ENCODE results near the gene NSG1.

Gene NSG1

DNA sequence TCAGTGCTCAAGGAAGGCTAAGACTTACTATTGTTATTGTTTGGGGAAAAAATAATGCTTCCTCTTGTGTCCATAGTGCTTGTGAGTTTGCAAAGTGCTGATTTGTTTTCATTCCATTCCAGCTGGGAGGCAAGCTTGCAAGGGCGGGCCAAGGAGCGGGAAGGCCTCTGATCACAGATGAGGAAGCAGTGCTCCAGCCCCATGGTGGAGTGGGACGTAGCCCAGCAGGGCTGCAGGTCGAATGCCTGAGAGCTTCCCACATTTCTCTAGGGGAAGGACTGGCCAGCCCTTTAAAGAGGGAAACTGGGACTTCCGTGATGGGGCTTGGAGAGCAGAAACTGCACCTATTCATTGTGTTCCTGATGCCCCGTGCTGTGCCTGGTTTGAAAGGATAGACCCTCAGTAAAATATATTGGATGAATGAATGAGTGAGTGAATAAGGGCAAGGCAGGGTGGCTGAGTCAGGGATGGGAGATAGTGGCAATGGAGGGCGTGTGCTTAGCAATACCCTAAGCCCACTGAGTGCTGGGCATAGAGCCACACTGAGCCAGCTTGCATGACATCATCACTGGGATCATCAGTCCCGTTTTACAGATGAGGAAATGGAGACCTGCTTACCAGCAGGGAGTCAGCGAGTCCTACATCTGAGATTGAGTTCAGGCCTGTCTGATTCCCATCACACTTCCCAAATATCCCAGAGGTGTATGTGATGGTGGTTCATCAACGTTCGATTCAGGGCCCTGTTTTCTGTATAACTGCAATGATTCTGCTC is 17.9 kb upstream of the NSG1 start:
- no peak for DNase-seq (ENCODE audit: extremely low read depth in 1 of 2, low read depth in 1 of 2)

DNA sequence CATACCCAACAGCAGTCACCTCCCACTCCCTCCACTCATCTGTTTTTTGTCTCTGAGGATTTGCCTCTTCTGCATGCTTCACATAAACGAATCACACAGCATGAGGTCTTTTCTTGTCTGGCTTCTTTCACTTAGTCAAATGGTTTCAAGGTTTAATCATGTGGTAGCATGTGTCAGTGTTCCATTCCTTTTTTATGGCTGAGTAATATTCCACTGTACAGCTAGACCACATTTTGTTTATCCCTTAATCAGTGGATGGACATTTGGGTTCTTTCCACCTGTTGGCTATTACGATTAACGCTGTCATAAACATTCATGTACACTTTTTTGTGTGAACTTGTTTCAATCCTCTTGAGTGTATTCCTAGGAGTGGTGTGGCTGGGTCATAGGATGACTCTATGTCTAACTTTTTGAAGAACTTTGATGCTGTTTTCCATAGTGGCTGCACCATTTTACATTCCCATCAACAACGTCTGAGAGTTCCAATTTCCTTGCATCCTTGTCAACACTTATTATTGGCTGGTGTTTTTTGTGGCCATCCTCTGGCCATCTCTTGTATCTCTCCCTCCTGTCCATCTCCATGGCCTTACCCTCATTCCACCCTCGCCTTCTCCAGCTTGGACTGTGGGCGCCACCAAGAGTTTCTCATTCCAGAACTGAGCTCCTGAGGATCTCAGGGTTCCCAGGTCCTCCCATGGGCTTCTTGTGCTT is 12.4 kb upstream of the NSG1 start:
- no peak for DNase-seq (ENCODE audit: extremely low read depth in 1 of 2, low read depth in 1 of 2)

DNA sequence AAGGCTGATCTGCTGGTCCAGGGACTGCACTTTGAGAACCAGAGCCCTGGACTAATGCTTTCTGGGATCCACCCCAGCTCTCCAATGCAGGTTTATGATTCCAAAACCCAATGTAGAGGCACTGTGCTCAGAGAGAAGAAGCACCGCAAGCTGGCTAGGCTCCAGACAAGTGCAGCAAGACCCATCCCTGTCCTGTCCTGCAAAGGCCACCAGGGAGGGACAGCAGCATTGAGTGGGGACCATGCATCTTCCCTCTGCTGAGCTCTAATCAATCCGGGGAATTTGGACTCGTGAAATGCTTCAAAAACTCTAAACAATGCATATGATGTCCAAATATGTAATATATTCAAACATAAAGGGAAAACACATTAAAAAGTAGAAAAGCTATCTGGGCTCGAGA is 10.8 kb upstream of the NSG1 start:
- no peak for DNase-seq (ENCODE audit: extremely low read depth in 1 of 2, low read depth in 1 of 2)

DNA sequence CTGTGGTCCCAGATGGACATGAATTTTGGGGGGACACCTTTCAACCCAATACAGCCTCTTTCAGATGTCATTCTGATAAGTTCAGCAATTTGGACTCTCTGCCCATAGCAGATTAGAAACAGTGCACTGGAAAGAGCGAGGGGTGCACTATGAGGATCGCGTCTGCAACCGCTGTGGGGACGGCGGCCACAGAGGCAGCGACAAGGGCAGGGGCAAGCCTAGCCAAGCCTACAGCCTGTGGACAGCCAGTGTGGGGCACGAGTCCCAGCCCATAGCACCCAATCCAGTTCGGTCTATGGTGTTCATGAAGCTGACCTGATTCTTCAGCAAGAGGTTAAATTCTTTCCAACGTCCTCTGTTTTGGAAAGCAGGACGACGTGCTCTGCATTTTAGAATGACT is 9.7 kb upstream of the NSG1 start:
- DNase-seq (ENCODE audit: extremely low read depth in 1 of 2, low read depth in 1 of 2): no peak

DNA sequence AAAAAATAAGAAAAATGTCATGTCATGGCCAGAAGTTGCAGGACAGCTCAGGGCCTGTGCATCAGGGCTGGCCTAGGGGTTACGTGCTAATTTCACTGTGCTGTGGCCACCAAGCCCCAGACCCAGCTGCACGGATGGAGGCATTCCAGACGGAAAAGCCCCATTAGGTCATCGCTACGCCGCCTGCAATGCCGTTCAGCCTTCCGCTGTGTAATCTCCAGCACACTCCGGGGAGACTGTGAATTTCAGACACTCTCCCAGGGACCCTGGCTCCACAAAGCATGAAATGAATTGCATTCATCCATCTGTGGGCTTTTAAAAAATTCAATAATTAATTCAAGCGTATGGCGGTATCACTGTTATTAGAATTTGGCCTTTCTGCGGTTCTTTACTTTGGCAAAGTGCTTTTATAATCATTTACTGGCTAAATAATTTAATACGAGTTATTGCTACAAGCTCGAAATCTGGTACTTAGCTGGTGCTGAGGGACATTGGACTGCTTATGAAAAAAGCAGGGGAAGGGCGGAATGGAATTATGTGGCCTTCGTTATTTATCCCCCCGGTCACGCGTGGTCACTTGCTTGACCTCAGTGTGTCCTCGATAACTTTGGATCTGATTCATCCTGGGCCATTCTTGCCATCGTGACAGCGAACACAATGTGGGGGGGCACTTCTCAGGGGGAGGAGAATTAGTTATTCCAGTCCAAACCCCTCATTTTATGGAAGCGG is 9.0 kb upstream of the NSG1 start:
- DNase-seq (ENCODE audit: extremely low read depth in 1 of 2, low read depth in 1 of 2): no peak

DNA sequence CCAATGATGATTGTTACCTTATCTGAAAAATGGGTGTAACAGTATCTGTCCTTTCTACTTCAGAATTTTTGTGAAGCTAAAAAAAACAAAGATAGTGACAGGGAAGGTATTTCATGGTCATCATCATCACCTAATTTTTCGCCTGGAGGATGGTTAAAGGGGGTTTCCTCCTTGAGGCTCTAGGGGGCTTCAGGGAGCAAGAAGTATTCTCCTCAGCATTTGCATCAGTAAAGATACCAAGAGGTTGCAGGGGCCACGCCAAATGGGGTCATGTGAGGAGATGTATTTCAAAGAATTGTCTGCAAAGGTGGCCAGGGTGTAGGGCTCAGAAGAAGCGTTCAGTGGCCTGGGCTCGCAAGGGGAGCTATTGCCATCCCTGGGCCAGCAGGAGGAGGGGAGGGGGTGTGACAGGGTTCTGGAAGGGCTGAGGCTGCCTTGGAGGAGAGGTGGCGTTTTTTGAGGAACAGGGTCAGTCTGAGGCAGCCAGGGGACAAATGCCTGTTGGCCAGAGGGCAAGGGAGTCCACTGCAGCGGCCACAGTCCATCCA is 7.3 kb upstream of the NSG1 start:
- DNase-seq (ENCODE audit: extremely low read depth in 1 of 2, low read depth in 1 of 2): no peak

DNA sequence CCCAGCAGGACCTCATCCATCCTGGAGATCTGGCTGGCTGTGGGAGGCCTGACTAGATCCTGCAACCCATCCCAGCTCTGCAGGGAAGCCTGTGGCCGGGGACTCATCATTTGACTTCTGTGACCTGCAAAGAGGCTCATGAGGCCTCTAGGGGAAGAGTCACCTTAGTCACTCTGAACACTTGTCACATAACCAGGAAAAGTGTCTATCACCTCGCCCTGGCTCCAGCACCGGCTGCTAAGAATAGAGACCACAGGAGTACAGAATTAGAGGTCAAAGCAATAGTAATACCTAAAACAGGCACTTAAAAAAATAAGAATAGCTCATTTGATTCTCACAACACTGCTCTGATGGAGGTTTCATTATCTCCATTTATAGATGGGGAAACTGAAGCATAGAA is 3.8 kb upstream of the NSG1 start:
- DNase-seq (ENCODE audit: extremely low read depth in 1 of 2, low read depth in 1 of 2): no peak

DNA sequence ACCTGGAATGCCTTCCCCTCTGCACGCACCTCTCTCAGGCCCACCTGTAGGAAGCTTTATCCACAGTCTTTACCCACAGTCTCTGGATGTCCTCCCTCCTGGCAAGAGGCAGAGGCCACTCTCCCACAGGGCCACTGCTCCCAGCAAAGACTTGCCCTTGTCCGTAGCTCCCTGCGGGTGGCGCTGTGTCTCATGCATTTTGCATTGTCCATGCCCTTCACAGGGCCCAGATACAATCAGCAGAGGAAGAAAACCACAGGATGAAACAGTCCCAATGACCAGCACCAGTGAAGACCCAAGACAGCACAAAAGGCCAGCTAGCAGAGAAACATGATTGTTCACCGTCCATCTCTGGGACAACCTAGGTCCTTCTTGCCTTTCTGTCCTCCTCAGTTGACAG is 2.1 kb upstream of the NSG1 start:
- DNase-seq (ENCODE audit: extremely low read depth in 1 of 2, low read depth in 1 of 2): no peak

DNA sequence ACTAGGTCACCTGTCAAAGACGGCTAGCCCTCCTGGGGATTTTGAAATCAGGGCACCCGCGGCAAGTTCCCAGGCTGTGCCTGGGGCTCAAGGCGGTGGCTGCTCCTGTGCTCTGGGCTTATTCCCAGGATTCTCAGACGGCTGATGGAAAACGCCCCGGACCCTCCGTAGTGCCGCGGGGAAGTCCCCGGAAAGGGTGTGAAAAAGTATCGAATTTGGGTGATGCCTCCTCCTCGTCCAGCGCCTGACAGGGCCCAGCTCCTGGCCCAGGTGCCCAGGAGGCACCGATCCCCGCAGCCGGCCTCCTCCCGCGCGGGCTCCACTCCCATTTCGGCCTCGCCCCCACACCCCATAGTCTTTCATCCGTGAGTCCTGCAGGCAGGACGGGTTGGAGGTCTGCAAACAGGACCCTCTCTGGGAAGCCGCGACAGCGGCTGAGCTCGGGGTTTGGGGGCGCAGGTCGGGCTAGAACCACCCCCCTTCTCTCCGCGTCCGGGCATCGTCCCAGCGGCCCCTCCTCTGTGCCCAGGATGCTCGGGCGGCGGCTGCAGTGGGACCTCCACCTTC is 1.1 kb upstream of the NSG1 start:
- no peak for DNase-seq (ENCODE audit: extremely low read depth in 1 of 2, low read depth in 1 of 2)

DNA sequence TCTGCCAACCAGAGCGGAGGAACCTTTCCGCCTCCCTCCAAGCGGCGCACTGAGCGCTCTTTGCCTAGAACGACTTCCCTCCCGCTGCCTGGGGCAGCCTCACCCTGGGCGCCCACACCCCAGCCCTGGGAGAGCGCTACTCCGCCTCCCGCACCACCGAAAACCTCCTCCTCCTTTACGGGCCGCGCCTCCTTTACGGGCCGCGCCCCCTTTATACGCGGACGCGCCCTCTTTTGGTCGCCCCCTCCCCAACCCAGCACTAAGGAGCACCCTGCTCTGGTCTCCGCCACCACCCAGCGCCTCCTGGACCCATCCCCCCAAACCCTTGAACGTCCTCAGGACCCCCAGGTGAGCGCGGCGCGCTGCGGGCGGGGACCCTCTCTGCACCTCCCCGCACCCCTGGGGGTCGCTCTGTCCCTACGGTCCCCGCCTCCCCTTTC is 586 bp upstream of the NSG1 start:
- no peak for DNase-seq (ENCODE audit: extremely low read depth in 1 of 2, low read depth in 1 of 2)

DNA sequence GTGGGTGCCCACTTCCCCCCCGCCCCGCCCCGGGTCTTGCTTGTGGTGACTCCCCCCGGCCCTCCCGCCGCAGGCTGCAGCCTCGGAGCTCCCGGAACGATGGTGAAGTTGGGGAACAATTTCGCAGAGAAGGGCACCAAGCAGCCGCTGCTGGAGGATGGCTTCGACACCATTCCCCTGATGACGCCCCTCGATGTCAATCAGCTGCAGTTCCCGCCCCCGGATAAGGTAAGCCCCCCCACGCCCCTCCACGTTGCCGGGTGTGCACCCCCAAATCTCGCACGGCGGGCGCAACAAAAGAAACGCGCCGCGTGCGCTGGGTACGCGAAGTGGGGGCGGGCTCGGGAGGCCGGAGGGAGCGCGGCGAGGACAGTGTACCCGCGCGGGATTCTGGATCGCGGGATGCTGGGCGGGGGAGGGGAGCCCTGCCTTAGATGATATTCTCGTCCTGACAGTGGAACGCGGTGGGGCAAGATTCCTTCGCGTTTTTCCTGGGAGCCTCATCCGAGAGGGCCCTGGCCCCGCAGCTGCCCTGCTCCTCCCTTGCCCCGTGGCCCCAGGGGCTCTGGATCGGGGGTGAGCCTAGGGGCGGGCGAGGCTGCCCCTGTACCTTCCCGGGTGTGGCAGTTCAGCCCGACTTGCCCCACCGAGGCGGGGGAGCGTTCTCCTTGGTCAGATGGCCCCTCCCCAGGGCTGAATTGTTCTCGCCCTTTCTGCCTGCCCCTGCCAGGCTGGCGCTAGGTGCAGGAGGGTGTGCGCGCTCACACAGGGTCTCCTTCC is 819 bp downstream of the NSG1 start:
- DNase-seq (ENCODE audit: extremely low read depth in 1 of 2, low read depth in 1 of 2): no peak

DNA sequence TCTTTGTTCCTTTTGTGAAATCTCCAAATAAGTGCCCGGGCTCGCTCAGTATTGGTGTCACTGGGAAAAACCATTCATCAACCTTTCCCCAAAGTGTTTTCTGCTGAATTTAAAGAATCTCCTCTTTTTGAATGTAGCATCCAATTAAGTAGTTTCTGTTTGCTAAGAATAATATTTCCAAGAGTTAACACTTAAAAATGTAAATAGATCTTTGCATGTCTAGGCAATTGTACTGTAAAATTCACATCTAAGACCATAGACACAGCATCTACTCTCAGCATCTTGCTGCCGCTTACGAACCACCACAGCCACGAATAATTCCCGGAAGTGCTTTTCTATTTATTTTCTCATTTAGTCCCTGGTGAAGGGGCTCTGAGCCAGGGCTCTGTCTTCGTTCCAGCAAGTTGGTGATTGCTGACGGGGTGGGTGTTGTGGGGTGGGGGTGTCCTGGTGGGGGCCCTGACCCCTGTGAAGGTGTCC is 1.4 kb downstream of the NSG1 start:
- DNase-seq (ENCODE audit: extremely low read depth in 1 of 2, low read depth in 1 of 2): no peak

DNA sequence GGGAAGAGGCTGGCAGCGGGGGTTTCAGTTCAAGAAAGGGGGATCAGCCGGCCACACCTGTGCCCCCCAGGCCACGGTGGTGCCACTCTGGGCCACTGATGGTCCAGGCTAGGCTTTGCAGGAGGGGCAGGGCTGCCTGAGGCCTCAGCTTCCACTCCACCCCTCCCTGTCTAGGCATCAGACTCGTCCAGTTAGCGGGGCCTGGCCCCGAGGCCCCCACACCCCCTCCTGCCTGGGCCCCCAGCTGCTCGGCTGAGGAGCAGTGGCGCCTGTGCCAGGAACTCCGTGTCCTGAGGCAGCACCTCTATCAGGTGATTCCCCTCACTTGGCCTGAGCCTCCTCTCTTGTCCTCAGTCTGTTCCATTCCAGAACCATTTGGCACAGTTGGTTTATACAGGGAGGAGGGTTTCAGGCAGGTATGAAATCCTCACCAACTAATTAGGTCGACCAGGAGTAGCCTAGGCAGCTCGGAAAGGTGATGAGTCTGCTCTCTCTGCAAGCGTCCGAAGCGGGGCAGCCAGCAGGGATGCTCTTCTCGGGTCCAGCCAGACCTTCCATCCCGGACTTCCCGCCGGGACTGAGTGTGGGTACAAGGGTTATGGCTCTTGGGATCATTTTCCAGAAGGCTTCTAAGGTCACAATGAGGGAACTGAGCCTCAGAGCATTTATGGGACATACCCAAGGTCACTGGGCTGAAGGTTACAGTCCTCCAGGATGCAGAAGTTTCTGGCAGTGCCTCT is 2.1 kb downstream of the NSG1 start:
- no peak for DNase-seq (ENCODE audit: extremely low read depth in 1 of 2, low read depth in 1 of 2)

DNA sequence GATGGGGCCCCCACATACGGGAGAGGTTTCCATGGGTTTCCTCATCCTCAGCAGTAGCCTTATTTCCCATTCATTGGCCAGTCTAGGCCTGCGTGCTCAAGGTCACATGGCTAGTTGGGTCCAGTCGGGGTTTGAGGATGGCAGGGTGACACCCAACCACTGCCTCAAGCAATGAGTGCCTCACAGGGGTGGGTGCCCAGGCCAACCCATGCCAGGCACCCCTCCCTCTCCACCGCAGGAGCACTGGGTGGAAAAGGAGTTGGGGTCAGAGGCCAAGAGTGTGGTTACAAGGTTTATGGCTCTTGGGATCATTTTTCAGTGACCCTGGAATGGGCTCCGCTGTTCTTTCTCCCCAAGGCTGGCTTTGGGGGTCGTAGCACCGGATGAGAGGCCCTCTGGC is 3.1 kb downstream of the NSG1 start:
- DNase-seq (ENCODE audit: extremely low read depth in 1 of 2, low read depth in 1 of 2): no peak

DNA sequence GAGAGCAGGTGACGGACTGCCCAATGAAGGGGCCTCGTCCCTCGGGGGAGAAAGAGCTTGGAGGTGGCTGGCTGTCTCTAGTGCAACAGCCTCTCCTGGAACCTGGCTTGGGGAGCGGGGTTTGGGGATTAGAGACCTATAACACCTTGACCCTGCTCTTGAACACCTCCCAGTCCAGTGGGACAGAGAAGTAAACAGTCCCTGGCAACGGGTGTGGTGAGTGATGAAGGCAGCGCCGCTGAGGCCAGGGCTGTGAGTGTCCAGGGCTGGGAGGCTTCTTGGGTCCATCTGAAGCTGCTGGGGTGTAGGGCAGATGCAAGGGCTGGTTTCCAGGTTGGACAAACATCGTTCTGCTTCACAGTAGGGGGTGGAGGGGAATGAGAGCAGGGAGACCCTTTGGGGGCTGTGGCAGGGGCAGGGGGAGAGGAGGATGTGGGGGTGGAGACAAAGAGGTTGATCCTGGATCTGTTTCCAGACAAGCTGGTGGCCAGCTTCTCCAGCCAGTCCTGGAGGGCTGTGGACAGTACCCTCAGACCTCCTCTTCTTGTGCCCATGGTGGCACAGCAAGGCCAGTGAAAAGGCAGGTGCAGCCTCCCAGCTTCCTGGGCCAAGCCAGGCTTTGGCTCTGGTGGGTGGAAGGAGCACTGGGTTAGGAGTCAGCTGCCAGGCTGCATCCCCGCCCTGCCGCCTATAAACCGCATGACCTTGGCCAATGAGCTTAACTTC is 3.8 kb downstream of the NSG1 start:
- DNase-seq (ENCODE audit: extremely low read depth in 1 of 2, low read depth in 1 of 2): no peak

DNA sequence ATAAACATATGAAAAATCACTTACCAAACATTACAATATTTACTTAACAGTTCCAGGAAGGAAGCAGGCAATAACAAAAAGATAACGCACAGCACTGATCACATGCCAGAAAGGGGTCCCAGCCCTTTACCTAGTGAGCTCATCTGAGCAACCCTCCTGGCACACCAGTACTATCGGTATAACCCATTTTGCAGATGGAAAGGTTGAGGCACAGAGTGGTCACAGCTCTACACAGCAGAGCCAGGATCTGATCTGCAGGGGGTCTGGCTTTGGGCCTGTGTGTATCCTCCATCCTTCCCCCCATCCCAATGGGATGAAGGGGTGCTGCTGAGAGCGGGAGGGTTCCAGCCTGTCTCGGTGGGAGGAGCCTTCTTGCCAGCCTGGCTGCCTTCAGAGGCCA is 5.0 kb downstream of the NSG1 start:
- DNase-seq (ENCODE audit: extremely low read depth in 1 of 2, low read depth in 1 of 2): no peak

DNA sequence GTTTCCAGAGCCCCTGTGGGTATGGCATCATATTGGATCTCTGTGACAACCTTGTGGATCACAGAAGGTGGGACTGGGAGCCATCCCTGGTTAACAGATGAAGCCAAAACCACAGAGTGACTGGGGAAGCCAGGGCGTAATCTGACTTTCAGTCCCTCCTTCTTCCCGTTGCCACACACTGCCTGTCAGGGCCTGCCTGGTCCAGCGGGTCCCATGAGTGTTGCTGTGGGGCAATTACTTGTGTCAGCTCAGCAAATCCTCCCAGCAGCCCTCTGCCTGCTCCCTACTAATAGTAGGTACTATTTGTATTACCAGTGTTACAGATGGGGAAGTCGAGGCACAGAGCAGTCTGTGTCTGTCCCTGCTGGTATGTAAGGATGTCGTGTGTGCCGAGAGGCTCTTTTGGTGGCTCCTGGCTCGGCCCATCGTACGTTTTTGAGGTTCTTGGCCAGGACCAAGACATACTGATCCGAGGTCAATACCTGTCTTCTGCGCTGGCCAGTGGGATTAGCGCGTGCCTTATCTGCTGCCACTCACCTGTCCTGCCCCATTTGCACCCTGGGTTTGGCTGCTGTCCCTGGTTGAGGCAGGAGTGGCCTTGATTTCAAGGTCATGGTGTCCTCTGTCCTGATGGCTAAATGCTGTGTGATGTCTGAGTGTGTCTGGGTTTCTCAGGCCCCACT is 5.7 kb downstream of the NSG1 start:
- no peak for DNase-seq (ENCODE audit: extremely low read depth in 1 of 2, low read depth in 1 of 2)

DNA sequence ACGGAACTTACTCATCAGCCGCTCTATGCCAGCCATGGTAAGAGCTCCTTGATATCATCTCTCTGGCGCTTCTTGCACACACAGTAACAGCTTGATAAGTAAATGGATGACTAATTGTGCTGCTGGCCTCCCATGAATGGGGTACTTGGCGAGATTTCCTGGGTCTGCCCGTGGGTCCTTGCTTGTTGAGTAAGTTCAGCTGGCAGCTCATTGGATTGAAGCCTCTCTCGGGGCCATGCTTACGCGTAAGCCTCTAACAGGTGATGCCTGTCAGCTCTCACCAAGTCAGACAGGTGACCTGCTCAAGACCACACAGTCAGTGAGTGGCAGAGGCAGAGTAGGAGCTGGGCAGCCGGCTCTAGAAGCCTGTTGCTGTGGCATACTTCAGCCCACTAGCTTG is 7.7 kb downstream of the NSG1 start:
- DNase-seq (ENCODE audit: extremely low read depth in 1 of 2, low read depth in 1 of 2): no peak
